B cell (primary cell): Measurements from ENCODE around the gene GAD1. TPM values are rescaled to one million over a fixed set of nuclear protein-coding genes. Genes with fewer than 3 reads are reported as not detected.

Experiments
- ATAC-seq: fragments of 200-7000 bp; cut with Tn5 transposase; one replicate; pipeline ENCODE4 v1.10.0; 2021; ENCODE audit warnings: low read depth, mild to moderate bottlenecking, moderate number of reproducible peaks, moderate library complexity
- CTCF ChIA-PET: fragments of 350-600 bp; sonication (Branson Sonifier 250); formaldehyde crosslinking; loops from one replicate; lab custom pipeline; 2021; ENCODE audit warnings: antibody characterized with exemption, inconsistent platforms; lab: Charles Lee
- POLR2A ChIA-PET: fragments of 350-600 bp; sonication (Branson Sonifier 250); formaldehyde crosslinking; loops from one replicate; lab custom pipeline; 2021; ENCODE audit warnings: antibody characterized with exemption; lab: Charles Lee
- DNase-seq: peaks from one replicate; pipeline ENCODE4 v3.0.0; 2013
- H2AFZ ChIP-seq: 2 replicates; pipeline ENCODE4 v1.6.1; 2012; ENCODE audit warnings: mild to moderate bottlenecking, low read depth, low read length; ENCODE audit not compliant: insufficient read depth, poor library complexity, severe bottlenecking
- H3K27ac ChIP-seq, 2 donors: 1 replicate in 1 of 2; 2 replicates in 1 of 2; pipeline ENCODE4 v1.5.1; 2012 to 2013; ENCODE audit warnings: low read length in 2 of 2, mild to moderate bottlenecking in 2 of 2, moderate library complexity in 1 of 2
- H3K27me3 ChIP-seq, 4 experiments: fragments of 200-600 bp in 1 of 4; sonication (generic) in 1 of 4; replicated peaks in 1 of 4; 1 replicate in 2 of 4; 2 replicates in 2 of 4; pipeline versions ENCODE4 v1.6.1 to v1.7.0; 2013 to 2016; ENCODE audit warnings: low read length in 3 of 4, mild to moderate bottlenecking in 2 of 4, mixed read lengths in 1 of 4, moderate library complexity in 1 of 4; ENCODE audit not compliant: insufficient read depth in 4 of 4, control insufficient read depth in 3 of 4; ENCODE audit errors: control extremely low read depth in 1 of 4
- H3K36me3 ChIP-seq, 2 experiments: replicated peaks in 1 of 2; 1 replicate in 1 of 2; 2 replicates in 1 of 2; pipeline versions ENCODE4 v1.6.1 to v1.7.1; 2013; ENCODE audit warnings: low read length in 1 of 2; ENCODE audit not compliant: insufficient read depth in 2 of 2, control insufficient read depth in 1 of 2; ENCODE audit errors: control extremely low read depth in 1 of 2, extremely low read depth in 1 of 2
- H3K4me1 ChIP-seq, 2 donors: fragments of 200-600 bp in 1 of 2; sonication (generic) in 1 of 2; 1 replicate in 1 of 2; 2 replicates in 1 of 2; pipeline versions ENCODE4 v1.5.1 to v1.6.1; 2013 to 2017; ENCODE audit warnings: low read length in 2 of 2; ENCODE audit not compliant: control insufficient read depth in 2 of 2, insufficient read depth in 2 of 2
- H3K4me2 ChIP-seq: replicated peaks from 2 replicates; pipeline ENCODE3; 2012; ENCODE audit warnings: mild to moderate bottlenecking, low read depth, low read length; ENCODE audit not compliant: poor library complexity, severe bottlenecking
- H3K4me3 ChIP-seq, 5 experiments: fragments of 200-600 bp in 1 of 5; sonication (generic) in 1 of 5; 1 replicate in 3 of 5; 2 replicates in 2 of 5; pipeline versions ENCODE4 v1.5.1 to v1.7.0; 2011 to 2016; ENCODE audit warnings: low read length in 4 of 5, mild to moderate bottlenecking in 4 of 5, low read depth in 2 of 5, control low read depth in 1 of 5, moderate library complexity in 1 of 5; ENCODE audit not compliant: insufficient read depth in 1 of 5; ENCODE audit errors: control extremely low read depth in 1 of 5, extremely low read depth in 1 of 5
- H3K79me2 ChIP-seq: fragments of 200-600 bp; sonication (generic); one replicate; pipeline ENCODE4 v1.6.0; 2016; ENCODE audit warnings: low read length; ENCODE audit not compliant: control insufficient read depth, insufficient read depth
- H3K9ac ChIP-seq: fragments of 200-600 bp; sonication (generic); 2 replicates; pipeline ENCODE4 v1.6.1; 2017; ENCODE audit warnings: mild to moderate bottlenecking, low read length, moderate library complexity
- H3K9me3 ChIP-seq, 3 donors: one replicate each; pipeline versions ENCODE4 v1.6.1 to v1.7.1; 2013; ENCODE audit warnings: low read length in 2 of 3; ENCODE audit not compliant: control insufficient read depth in 2 of 3, insufficient read depth in 1 of 3; ENCODE audit errors: control extremely low read depth in 1 of 3
- H4K20me1 ChIP-seq: 2 replicates; pipeline ENCODE4 v1.6.0; 2012; ENCODE audit warnings: mild to moderate bottlenecking, low read length; ENCODE audit not compliant: insufficient read depth, control insufficient read depth, poor library complexity, severe bottlenecking
- H3K27ac Mint-ChIP-seq: one replicate; pipeline ENCODE4 v1.8.0; 2021; ENCODE audit warnings: mixed read lengths
- H3K27me3 Mint-ChIP-seq: one replicate; pipeline ENCODE4 v1.8.0; 2021; ENCODE audit warnings: mixed read lengths
- H3K4me1 Mint-ChIP-seq: one replicate; pipeline ENCODE4 v1.8.0; 2021; ENCODE audit warnings: mixed read lengths
- H3K4me3 Mint-ChIP-seq: one replicate; pipeline ENCODE4 v1.8.0; 2021; ENCODE audit warnings: mixed read lengths
- H3K9me3 Mint-ChIP-seq: one replicate; pipeline ENCODE4 v1.8.0; 2022; ENCODE audit warnings: mixed read lengths; ENCODE audit not compliant: insufficient read depth
- CTCF ChIP-seq: fragments of 200-600 bp; IDR thresholded peaks from one replicate; pipeline ENCODE4 v1.8.0; 2022; ENCODE audit warnings: antibody characterized with exemption, mild to moderate bottlenecking
- EZH2 ChIP-seq: IDR thresholded peaks from 2 replicates; pipeline ENCODE4 v1.6.1; 2012; ENCODE audit warnings: borderline replicate concordance, low read depth, mild to moderate bottlenecking, moderate library complexity, low read length; ENCODE audit not compliant: insufficient read depth, poor library complexity, severe bottlenecking
- WGBS: methylation state at CpG from one replicate; pipeline ENCODE4 v1.1.5; 2013; ENCODE audit warnings: missing lambda C conversion rate; ENCODE audit not compliant: insufficient coverage; 5-methylcytosine and 5-hydroxymethylcytosine counted together
- intact Hi-C: fragments of 100-400 bp; cut with micrococcal nuclease; formaldehyde crosslinking; loops from one replicate; pipeline ENCODE4 v1.10.0; 2022
- polyA plus RNA-seq: library from polyadenylated mRNA; depleted of rRNA; stranded (reverse); fragments of >200 nt; gene quantifications from 2 replicates; pipeline ENCODE4 v1.2.3, GENCODE V29; 2012
- total RNA-seq, 2 donors: library from RNA; stranded (reverse); fragments of 120-200 nt in 1 of 2; gene quantifications; 1 replicate in 1 of 2; 2 replicates in 1 of 2; pipeline versions ENCODE4 v1.2.3 to v1.2.4, GENCODE V29; 2013 to 2022

The GAD1 gene
- total and polyA plus RNA-seq, 2 donors (not counting 1 experiment from before 2014, with no cell fraction given): not detected

- no peak overlapping the region for H3K4me3 Mint-ChIP-seq
- H3K4me1 Mint-ChIP-seq: no peaks in the 10 kb centered on the region
- Histone ChIP-seq H3K4me1 (no peaks in the 10 kb centered on the region), H3K9me3 (no peaks in the 10 kb centered on the region), H3K4me2 (no peak overlapping the region), H3K9ac (no peak overlapping the region), H3K27me3 (peaks cover 0 to 2% (median 0%) of the 10 kb centered on the region in 4 experiments), H3K36me3 (no peaks in the 10 kb centered on the region), H4K20me1 (no peaks in the 10 kb centered on the region), H3K4me3 (no peak overlapping the region), H2AFZ (no peak overlapping the region), H3K79me2 (no peaks in the 10 kb centered on the region), H3K27ac (no peak overlapping the region)
- CTCF ChIA-PET: interaction anchor here (1.3 kb wide), 1 partner anchor 22 kb away, joined by 6 read pairs; no protein-coding TSS in a partner anchor
- ATAC-seq: no peak
- TF ChIP-seq CTCF (no peak), EZH2 (no peak)
- POLR2A ChIA-PET: no interaction called here
- H3K9me3 Mint-ChIP-seq: no peaks in the 10 kb centered on the region
- no peak for DNase-seq
- intact Hi-C loops: no loop called here
- H3K27ac Mint-ChIP-seq: no peak overlapping the region
- H3K27me3 Mint-ChIP-seq: peaks cover 33% of the 10 kb centered on the region
- 80% methylated on average over 2 of the region's 3 CpGs for WGBS
These were observed 78.5 kb downstream of the GAD1 start for GRCh38 chr2:170895023-170895757.

- Histone ChIP-seq H3K9ac (no peak overlapping the region), H4K20me1 (no peaks in the 10 kb centered on the region), H3K79me2 (no peaks in the 10 kb centered on the region), H3K4me3 (no peak overlapping the region), H3K36me3 (no peaks in the 10 kb centered on the region), H3K4me1 (no peaks in the 10 kb centered on the region), H3K9me3 (no peaks in the 10 kb centered on the region), H3K4me2 (no peak overlapping the region), H2AFZ (no peak overlapping the region), H3K27me3 (peaks cover 0 to 2% (median 0%) of the 10 kb centered on the region in 4 experiments), H3K27ac (no peak overlapping the region)
- POLR2A ChIA-PET: no interaction called here
- no peak overlapping the region for H3K4me3 Mint-ChIP-seq
- no peak for ATAC-seq
- TF ChIP-seq EZH2 (no peak), CTCF (no peak)
- no peaks in the 10 kb centered on the region for H3K9me3 Mint-ChIP-seq
- H3K27me3 Mint-ChIP-seq: peaks cover 27% of the 10 kb centered on the region
- no peaks in the 10 kb centered on the region for H3K4me1 Mint-ChIP-seq
- 88% methylated on average over 1 of the region's 4 CpGs for WGBS
- DNase-seq: no peak
- intact Hi-C loops: no loop called here
- CTCF ChIA-PET: interaction anchor here (1.3 kb wide), 1 partner anchor 24 kb away, joined by 6 read pairs; no protein-coding TSS in a partner anchor
- no peak overlapping the region for H3K27ac Mint-ChIP-seq
These were observed 79.9 kb downstream of the GAD1 start for GRCh38 chr2:170896622-170897021.
